K562 (cell line): ENCODE data around the gene ZNF692. TPM values are rescaled to one million over a fixed set of nuclear protein-coding genes. Genes with fewer than 3 reads are reported as not detected.

Experiments
- ATAC-seq: fragments of 200-7000 bp; cut with Tn5 transposase; 3 replicates; pipeline ENCODE4 v1.9.1; 2020; ENCODE audit warnings: moderate library complexity
- BruUV-seq: library from RNA; stranded (reverse); fragments of 400-500 nt; replicated peaks from 2 replicates; lab custom pipeline; 2021; lab: Mats Ljungman, UMichigan
- CTCF ChIA-PET: fragments of 300-600 bp; formaldehyde crosslinking; extraction: SDS; loops from one replicate; lab custom pipeline; 2021; ENCODE audit warnings: low intra/inter-chr PET ratio; lab: Yijun Ruan, JAX
- POLR2A ChIA-PET: fragments of 300-600, 350-650 bp; sonication (Branson Sonifier 250); formaldehyde crosslinking; extraction: SDS; loops from one replicate; lab custom pipeline; 2021; ENCODE audit warnings: antibody characterized with exemption, inconsistent platforms; lab: Yijun Ruan, JAX
- DNase-seq, 4 experiments: peaks; one replicate each; pipeline versions ENCODE4 v3.0.0 to v3.0.0-alpha.2; 2011 to 2018; ENCODE audit warnings: low spot score in 3 of 4, mixed read lengths in 3 of 4; ENCODE audit errors: extremely low read depth in 1 of 4
- FAIRE-seq: peaks from 2 replicates; lab custom pipeline; 2011; peaks lifted over from hg19 to GRCh38; lab: Jason Lieb, UNC
- H2AFZ ChIP-seq: 2 replicates; pipeline ENCODE4 v1.6.0; 2011; ENCODE audit warnings: low read depth, low read length, control low read depth, inconsistent platforms
- H3K27ac ChIP-seq: fragments of 200-600 bp; 3 replicates; pipeline ENCODE4 v1.8.0; 2011; ENCODE audit warnings: low read depth, mild to moderate bottlenecking, control low read depth, inconsistent platforms, low read length, moderate library complexity, mixed read lengths; ENCODE audit errors: extremely low read depth
- H3K27me3 ChIP-seq, 2 experiments: fragments of 300-600 bp in 1 of 2; 2 replicates in 1 of 2; 3 replicates in 1 of 2; pipeline versions ENCODE4 v1.6.0 to v1.8.0; 2011; ENCODE audit warnings: inconsistent platforms in 2 of 2, low read length in 2 of 2, mild to moderate bottlenecking in 1 of 2, mixed read lengths in 1 of 2, moderate library complexity in 1 of 2; ENCODE audit not compliant: control insufficient read depth in 2 of 2, insufficient read depth in 2 of 2
- H3K36me3 ChIP-seq: fragments of 300-600 bp; 3 replicates; pipeline ENCODE4 v1.8.0; 2011; ENCODE audit warnings: mild to moderate bottlenecking, low read length, inconsistent platforms; ENCODE audit not compliant: control insufficient read depth, insufficient read depth
- H3K4me1 ChIP-seq, 2 experiments: fragments of 200-600 bp in 1 of 2; replicated peaks in 1 of 2; 2 replicates in 1 of 2; 3 replicates in 1 of 2; pipeline versions ENCODE4 v1.5.1 to v1.8.0; 2011; ENCODE audit warnings: inconsistent platforms in 2 of 2, low read length in 2 of 2, mild to moderate bottlenecking in 1 of 2, mixed read lengths in 1 of 2, moderate library complexity in 1 of 2; ENCODE audit not compliant: control insufficient read depth in 2 of 2, insufficient read depth in 2 of 2
- H3K4me2 ChIP-seq: 2 replicates; pipeline ENCODE4 v1.6.1; 2011; ENCODE audit warnings: low read length, control low read depth, inconsistent platforms, mixed read lengths; ENCODE audit not compliant: insufficient read depth
- H3K4me3 ChIP-seq: fragments of 200-600 bp; sonication (generic), shearing (Covaris generic); 2 replicates; pipeline ENCODE4 v1.5.1; 2016; ENCODE audit warnings: control low read depth, inconsistent platforms
- H3K79me2 ChIP-seq: fragments of 200-600 bp; 3 replicates; pipeline ENCODE4 v1.8.0; 2011; ENCODE audit warnings: low read length, inconsistent platforms; ENCODE audit not compliant: control insufficient read depth, insufficient read depth
- H3K9ac ChIP-seq, 2 experiments: 2 replicates each; pipeline versions ENCODE4 v1.6.0 to v1.6.1; 2011; ENCODE audit warnings: low read depth in 2 of 2, low read length in 2 of 2, control low read depth in 1 of 2, inconsistent platforms in 1 of 2, mild to moderate bottlenecking in 1 of 2, mixed read lengths in 1 of 2; ENCODE audit not compliant: insufficient read depth in 1 of 2
- H3K9me1 ChIP-seq: one replicate; pipeline ENCODE4 v1.6.0; 2011; ENCODE audit warnings: inconsistent platforms, mild to moderate bottlenecking, low read length, moderate library complexity; ENCODE audit not compliant: control insufficient read depth, insufficient read depth
- H3K9me3 ChIP-seq: replicated peaks from 2 replicates; pipeline ENCODE4 v1.5.1; 2011; ENCODE audit warnings: low read depth, low read length, inconsistent platforms; ENCODE audit not compliant: control insufficient read depth, insufficient read depth
- H4K20me1 ChIP-seq: replicated peaks from 2 replicates; pipeline ENCODE4 v1.6.1; 2011; ENCODE audit warnings: low read length, inconsistent platforms, mixed read lengths; ENCODE audit not compliant: control insufficient read depth, insufficient read depth
- MEIS2 ChIP-seq: fragments of 450-650 bp; IDR thresholded peaks from 2 replicates; pipeline ENCODE4 v1.6.1; 2014; ENCODE audit warnings: mild to moderate bottlenecking; ENCODE audit not compliant: partially characterized antibody
- POLR2AphosphoS5 ChIP-seq: IDR thresholded peaks from 2 replicates; pipeline ENCODE4 v1.6.1; 2011; ENCODE audit warnings: mild to moderate bottlenecking, low read depth, low read length, moderate library complexity; ENCODE audit not compliant: control insufficient read depth, insufficient read depth
- WGBS: fragments of 100-300 bp; shearing (Covaris generic); methylation state at CpG from one replicate; pipeline ENCODE4 v1.1.6; 2016; ENCODE audit warnings: low coverage, mixed read lengths; ENCODE audit not compliant: insufficient coverage; ENCODE audit errors: missing lambda C conversion rate; 5-methylcytosine and 5-hydroxymethylcytosine counted together
- in situ Hi-C: fragments of 300-500 bp; cut with MboI; formaldehyde crosslinking; loops from 4 replicates; pipeline ENCODE4 v1.15.0; 2018; ENCODE audit warnings: inconsistent platforms, mixed read lengths
- intact Hi-C: fragments of 100-400 bp; cut with micrococcal nuclease; formaldehyde crosslinking; loops from 2 replicates; pipeline ENCODE4 v1.14.2; 2022
- polyA plus RNA-seq, 8 experiments: library from polyadenylated mRNA; depleted of rRNA in 4 of 8; stranded (reverse) in 5 of 8; unstranded in 3 of 8; fragments of >200 nt; fragmentation: Nextera tagmentation in 2 of 8; fragmentation: Illumina TruSeq in 1 of 8; extraction: Ambion mirVana in 2 of 8; extraction: Trizol in 1 of 8; gene quantifications; 2 replicates each; pipeline versions ENCODE4 v1.2.1 to v1.2.3, GENCODE V29; 2011 to 2014; ENCODE audit warnings: inconsistent platforms in 1 of 8, missing spikeins in 1 of 8
- total RNA-seq, 7 experiments: library from RNA; depleted of rRNA in 6 of 7; stranded (reverse); fragments of >200 nt in 6 of 7; fragmentation: Illumina TruSeq in 2 of 7; extraction: Trizol in 2 of 7; gene quantifications; 2 replicates each; pipeline versions ENCODE4 v1.2.1 to v1.2.3, GENCODE V29; 2011 to 2021; ENCODE audit warnings: low replicate concordance in 1 of 7

The ZNF692 gene
- total and polyA plus RNA-seq, 9 of the 15 experiments (the other 6 are each of a cell fraction or from before 2014, with no cell fraction given) = 8.4 to 143 (median 55.9) TPM

DNA sequence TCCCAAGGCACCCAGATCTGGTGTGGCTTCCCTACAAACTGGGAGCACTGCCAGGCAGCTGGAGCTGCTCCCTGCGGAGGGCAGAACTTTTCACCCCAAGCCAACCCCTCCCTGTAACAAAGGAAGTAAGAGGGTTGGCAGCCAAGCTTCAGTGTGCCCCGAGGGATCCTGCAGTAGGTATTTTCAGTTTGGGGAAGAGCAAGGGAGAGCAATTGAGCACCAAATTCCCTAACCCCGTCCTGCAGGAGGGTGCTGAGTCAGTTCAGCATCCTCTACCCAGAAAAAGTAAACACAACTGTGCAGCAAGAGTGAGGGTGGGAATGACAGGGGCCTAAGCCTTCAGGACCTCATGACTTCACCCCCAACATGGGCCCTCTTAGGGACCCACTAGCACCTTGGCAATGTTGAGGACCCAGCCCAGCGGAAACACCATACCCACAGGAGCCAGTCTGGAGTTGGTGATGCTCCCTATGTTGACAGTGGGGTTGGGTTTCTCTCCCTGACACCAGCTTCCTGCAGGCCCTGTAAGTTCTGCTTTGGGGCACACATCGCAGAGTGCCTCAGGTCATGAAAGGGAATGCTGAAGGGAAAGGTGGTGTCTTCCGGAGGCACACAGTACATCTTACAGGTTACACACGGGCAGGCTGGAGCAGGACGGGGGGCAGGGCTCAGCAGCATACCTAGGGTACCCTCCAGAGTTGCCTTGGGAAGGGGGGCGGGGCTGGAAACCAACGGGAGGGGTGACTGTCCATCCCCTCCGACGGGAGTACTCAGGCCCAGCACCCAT, 48.0 kb downstream of the ZNF692 start:
- POLR2A ChIA-PET = interaction anchor here (1.4 to 2.1 kb wide), 2 partner anchors 8 to 15 kb away, joined by 4 to 9 read pairs; partner anchors contain the start of gene SH3BP5L
- intact Hi-C loops = no loop called here
- Histone ChIP-seq H3K27ac (no peak overlapping the region), H3K79me2 (no peaks in the 10 kb centered on the region), H3K9ac (peak overlapping the region in 1 of 2 experiments; percentile 26; a peak in 1 of 4 replicates), H2AFZ (no peak overlapping the region), H3K9me3 (no peaks in the 10 kb centered on the region), H3K4me3 (no peak overlapping the region), H3K9me1 (no peaks in the 10 kb centered on the region), H3K4me2 (no peak overlapping the region), H3K36me3 (peaks cover 40% of the 10 kb centered on the region; the same call in 2 of the 3 replicates), H3K27me3 (no peaks in the 10 kb centered on the region), H4K20me1 (0 out of 2 replicates have a peak, but pooled peaks cover 4% of the 10 kb centered on the region), H3K4me1 (peaks cover 3 to 6% of the 10 kb centered on the region in 2 experiments; a peak in 3 of 5 replicates)
- BruUV-seq = TSS peak; percentile 29
- WGBS = 73% methylated on average over 10 of the region's 12 CpGs
- no peak for TF ChIP-seq MEIS2
- peak; percentile 26; the same call in 1 of the 2 replicates for TF ChIP-seq POLR2AphosphoS5
- FAIRE-seq (no peak), DNase-seq (peak in 2 of 4 experiments; percentile 2 to 10), ATAC-seq (no peak)
- in situ Hi-C loops = no loop called here
- CTCF ChIA-PET = no interaction called here
